ENCODE results near the gene RTN4RL2. TPM values are rescaled to one million over a fixed set of nuclear protein-coding genes. Genes with fewer than 3 reads are reported as not detected.
A peak's percentile ranks its signal among the peaks of the same experiment; 100 is the strongest.

The RTN4RL2 gene
- total RNA-seq, 1 donor from 2014 or later, result 4.8 TPM

DNA sequence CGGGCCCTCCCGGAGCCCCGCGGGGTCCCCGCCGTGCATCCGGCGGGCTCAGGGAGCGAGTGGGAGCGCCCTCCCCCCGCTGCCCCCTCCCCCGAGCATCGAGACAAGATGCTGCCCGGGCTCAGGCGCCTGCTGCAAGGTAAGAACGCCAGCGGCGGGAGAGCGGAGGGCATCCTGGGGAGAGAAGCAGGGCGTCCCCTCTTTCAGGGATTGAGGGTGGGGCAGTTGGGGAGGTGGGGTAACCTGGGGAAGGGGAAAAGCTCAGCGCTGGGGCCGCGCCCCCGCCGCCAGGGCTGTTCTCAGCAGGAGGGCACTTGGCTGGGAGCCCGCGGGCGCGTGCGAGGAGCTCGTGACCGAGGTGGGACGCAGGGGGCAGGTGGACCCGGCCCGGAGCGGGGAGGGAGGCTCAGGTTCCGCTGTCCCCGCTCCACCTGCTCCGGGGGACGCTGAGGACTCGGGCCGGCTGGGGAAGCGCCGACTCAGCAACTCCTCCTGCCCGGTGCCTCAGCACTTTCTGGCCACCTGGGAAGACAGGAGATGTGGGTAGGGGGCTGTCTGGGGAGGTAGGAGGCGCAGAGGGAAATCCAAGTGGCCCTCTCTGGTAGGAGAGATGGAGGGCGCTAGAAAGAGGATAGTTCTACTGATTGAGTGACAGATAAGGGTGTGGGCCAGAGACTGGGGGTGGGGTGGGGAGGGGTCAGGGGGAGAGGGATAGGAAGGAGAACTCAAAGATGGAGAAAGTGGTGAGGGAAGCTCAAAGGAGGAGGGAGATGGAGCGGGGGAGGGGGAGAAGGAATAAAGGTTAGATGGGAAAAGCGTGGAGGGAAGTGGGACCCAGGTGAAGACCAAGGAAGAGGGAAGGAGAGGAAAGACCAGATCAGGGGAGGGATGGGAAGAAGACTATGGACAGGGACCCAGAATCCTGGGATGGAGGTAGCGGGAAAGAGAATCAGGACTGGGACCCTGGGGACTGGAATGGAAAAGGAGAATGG is 726 bp downstream of the RTN4RL2 start:
- peaks cover 26% of the 10 kb centered on the region for H3K27me3 ChIP-seq (ENCODE audit: low read depth)
- no peaks in the 10 kb centered on the region for H3K36me3 ChIP-seq
- DNase-seq (no peak), ATAC-seq (no peak)
- no peak overlapping the region for H3K27ac ChIP-seq
- peak overlapping the region; percentile 55 for H3K4me3 ChIP-seq
- TF ChIP-seq, protein P1, sequence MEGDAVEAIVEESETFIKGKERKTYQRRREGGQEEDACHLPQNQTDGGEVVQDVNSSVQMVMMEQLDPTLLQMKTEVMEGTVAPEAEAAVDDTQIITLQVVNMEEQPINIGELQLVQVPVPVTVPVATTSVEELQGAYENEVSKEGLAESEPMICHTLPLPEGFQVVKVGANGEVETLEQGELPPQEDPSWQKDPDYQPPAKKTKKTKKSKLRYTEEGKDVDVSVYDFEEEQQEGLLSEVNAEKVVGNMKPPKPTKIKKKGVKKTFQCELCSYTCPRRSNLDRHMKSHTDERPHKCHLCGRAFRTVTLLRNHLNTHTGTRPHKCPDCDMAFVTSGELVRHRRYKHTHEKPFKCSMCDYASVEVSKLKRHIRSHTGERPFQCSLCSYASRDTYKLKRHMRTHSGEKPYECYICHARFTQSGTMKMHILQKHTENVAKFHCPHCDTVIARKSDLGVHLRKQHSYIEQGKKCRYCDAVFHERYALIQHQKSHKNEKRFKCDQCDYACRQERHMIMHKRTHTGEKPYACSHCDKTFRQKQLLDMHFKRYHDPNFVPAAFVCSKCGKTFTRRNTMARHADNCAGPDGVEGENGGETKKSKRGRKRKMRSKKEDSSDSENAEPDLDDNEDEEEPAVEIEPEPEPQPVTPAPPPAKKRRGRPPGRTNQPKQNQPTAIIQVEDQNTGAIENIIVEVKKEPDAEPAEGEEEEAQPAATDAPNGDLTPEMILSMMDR (IDR thresholded peaks at IDR 0.05), result no peak
- peaks cover 41% of the 10 kb centered on the region for H3K4me1 ChIP-seq
- intact Hi-C loops (cut with DNase I), result no loop called here
- no peaks in the 10 kb centered on the region for H3K9me3 ChIP-seq

DNA sequence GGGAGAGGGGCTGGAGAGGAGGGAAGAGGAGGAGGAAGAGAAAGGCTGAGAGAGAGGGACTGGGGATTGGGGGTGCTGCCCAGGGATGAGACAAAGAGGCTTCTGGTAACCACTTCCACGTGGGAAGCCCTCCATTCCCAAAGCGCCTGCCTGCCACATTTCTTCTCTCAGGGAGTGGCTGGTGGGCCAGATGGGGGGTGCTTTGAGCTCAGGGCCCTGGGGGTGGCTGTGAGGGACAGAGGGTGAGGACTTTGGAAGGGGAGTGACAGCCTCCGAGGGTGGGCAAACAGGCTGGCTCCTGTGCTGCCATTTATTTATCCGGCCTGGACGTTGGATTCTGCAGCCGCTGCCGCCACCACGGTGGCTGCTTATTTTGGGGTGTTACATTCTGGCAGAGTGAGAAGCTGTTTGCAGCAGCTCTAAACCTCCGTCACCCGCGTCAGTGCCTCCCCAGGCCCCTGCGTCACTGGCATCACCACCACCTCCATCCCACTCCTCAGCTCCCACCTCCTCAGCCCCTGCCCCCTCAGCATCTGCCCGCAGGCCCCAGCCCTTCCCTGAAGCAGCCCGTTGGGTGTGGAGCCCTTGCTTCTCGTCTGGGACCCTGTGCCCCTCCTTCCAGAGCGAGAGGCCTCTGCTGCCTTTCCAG is 1.6 kb downstream of the RTN4RL2 start:
- Histone ChIP-seq H3K27ac (no peak overlapping the region), H3K4me3 (no peak overlapping the region), H3K9me3 (no peaks in the 10 kb centered on the region), H3K36me3 (no peaks in the 10 kb centered on the region), H3K4me1 (peaks cover 40% of the 10 kb centered on the region), H3K27me3 (ENCODE audit: low read depth) (peaks cover 26% of the 10 kb centered on the region)
- intact Hi-C loops (cut with DNase I), result no loop called here
- DNase-seq (no peak), ATAC-seq (no peak)
- TF ChIP-seq, protein P1 (IDR thresholded peaks at IDR 0.05), result no peak

DNA sequence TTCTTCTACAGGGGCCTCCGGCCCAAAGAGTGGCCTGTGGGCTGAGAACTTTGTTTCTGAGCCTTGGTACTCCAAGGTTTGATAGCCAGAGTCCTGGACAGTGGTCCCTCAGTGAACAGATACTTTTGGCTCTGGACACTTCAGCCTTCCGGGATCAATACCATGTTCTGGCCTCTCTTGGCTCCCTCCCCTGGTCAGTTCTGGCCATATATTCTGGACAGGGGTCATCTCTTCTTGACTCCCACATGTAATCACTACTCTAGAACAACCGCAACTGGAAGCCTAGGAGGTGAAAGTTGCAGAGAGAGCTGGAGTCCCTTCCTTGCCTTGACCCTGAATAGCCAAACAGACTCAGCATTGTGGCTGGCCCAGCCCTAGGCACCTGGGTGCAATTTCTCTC is 2.3 kb downstream of the RTN4RL2 start:
- TF ChIP-seq, protein P1 (IDR thresholded peaks at IDR 0.05), result no peak
- Histone ChIP-seq H3K9me3 (no peaks in the 10 kb centered on the region), H3K4me1 (peaks cover 33% of the 10 kb centered on the region), H3K27ac (no peak overlapping the region), H3K4me3 (no peak overlapping the region), H3K36me3 (no peaks in the 10 kb centered on the region), H3K27me3 (ENCODE audit: low read depth) (peaks cover 26% of the 10 kb centered on the region)
- ATAC-seq (no peak), DNase-seq (no peak)
- intact Hi-C loops (cut with DNase I), result no loop called here

DNA sequence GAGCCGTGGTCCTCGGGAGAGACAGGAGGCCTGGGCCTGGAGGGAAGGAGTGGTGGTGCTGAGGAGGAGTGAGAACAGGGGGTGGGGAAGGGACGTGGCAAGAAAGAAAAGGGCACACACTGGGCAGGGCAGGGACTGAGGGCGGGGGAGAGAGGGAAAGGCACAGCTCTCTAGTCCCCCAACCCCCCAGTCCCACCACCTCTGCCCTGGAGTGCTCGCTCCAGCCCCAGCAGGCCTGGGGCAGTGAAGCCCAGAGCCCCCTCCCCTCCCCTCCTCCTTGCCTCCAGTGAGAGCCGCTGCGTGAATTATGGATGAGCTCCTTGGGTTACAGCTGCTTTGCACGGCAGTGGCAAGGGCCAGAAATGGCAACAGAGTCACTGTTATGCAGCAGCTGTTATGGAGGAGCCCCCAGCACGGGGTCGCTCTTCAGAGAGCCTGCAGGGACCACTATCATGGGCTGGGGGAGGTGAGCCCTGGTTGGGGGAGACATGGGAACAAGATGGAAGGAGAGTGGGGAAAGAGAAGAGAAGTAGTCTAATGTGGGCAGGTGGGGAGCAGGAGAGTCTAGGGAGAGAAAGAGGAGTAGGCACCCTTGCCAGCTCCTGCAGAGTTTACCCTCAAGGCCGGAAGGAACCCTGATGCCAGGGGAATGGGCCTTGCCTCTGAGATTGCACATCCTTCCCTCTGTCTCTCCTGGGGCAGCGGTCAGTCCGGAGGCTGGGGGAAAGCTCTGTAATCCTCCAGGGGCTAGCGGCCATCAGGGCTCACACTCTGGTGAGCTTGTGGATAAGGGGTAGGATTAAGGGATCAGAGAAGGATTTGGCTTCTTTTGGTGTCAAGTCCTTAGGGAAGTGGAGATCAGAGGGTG is 3.6 kb downstream of the RTN4RL2 start:
- ATAC-seq, result no peak
- H3K27me3 ChIP-seq (ENCODE audit: low read depth), result peaks cover 17% of the 10 kb centered on the region
- no peaks in the 10 kb centered on the region for H3K36me3 ChIP-seq
- DNase-seq, result no peak
- H3K9me3 ChIP-seq, result no peaks in the 10 kb centered on the region
- no peak overlapping the region for H3K4me3 ChIP-seq
- H3K4me1 ChIP-seq, result peaks cover 20% of the 10 kb centered on the region
- TF ChIP-seq, protein P1 (IDR thresholded peaks at IDR 0.05), result no peak
- intact Hi-C loops (cut with DNase I), result no loop called here
- H3K27ac ChIP-seq, result no peak overlapping the region

DNA sequence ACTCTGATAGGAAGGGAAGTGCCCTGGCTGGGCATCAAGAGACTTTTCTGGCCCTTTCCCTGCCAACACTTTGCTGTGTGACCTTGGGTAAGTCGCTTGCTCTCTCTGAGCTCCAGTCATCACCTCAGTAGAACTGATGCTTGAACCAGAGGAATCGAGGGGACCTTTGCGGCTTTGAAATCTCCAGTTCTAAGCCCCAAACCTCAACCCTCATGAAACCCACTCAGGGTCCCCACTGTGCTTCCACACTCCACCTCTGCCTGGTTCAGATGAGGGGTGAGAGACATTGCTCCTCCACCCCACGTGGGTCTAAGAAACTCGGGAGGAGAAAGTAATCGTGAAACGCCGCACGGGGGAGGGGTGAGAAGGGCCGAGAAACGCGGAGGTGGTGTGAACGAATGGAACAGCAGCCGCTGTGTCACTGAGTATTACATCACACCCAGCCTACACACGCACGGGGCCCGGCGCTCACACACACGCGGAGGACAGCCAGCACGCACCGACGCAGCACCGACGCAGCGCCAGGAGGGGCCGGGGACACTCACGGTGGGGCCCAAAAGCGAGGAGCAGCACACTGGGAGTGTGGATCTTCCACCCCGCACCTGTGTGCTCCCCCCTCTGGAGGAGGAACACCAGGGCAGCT is 4.3 kb downstream of the RTN4RL2 start:
- Histone ChIP-seq H3K9me3 (no peaks in the 10 kb centered on the region), H3K36me3 (no peaks in the 10 kb centered on the region), H3K27me3 (ENCODE audit: low read depth) (peaks cover 9% of the 10 kb centered on the region), H3K27ac (no peak overlapping the region), H3K4me3 (no peak overlapping the region), H3K4me1 (peaks cover 13% of the 10 kb centered on the region)
- TF ChIP-seq, protein P1 (IDR thresholded peaks at IDR 0.05), result no peak
- intact Hi-C loops (cut with DNase I), result no loop called here
- DNase-seq (no peak), ATAC-seq (no peak)
